ENCODE data around the gene CCDC116.

- TF ChIP-seq CTCF (IDR thresholded peaks at IDR 0.05) (no peak), EP300 (IDR thresholded peaks at IDR 0.05) (no peak)
These were observed 17.7 kb downstream of the CCDC116 start for GRCh38 chr22:21650280-21650679.
